ENCODE data around the gene KCNJ6. TPM values are rescaled to one million over a fixed set of nuclear protein-coding genes. Genes with fewer than 3 reads are reported as not detected.

The KCNJ6 gene
- total RNA-seq, 1 donor from 2014 or later = not detected

- Mint-ChIP-seq H3K4me1 (peaks cover 4% of the 10 kb centered on the region), H3K27ac (no peak overlapping the region), H3K4me3 (no peak overlapping the region), H3K9me3 (peaks cover 3% of the 10 kb centered on the region), H3K36me3 (peaks cover 2% of the 10 kb centered on the region), H3K27me3 (ENCODE audit: insufficient read depth, low read depth) (no peaks in the 10 kb centered on the region)
- Histone ChIP-seq H3K9me3 (ENCODE audit: low read depth) (no peaks in the 10 kb centered on the region), H3K27me3 (no peaks in the 10 kb centered on the region), H3K4me3 (no peak overlapping the region), H3K4me2 (no peak overlapping the region), H3F3A (ENCODE audit: low read depth) (no peaks in the 10 kb centered on the region), H3K36me3 (no peaks in the 10 kb centered on the region), H4K20me1 (ENCODE audit: low read depth) (no peaks in the 10 kb centered on the region), H3K79me2 (ENCODE audit: low read depth) (no peaks in the 10 kb centered on the region), H2AFZ (replicated peaks) (no peak overlapping the region), H3K4me1 (no peaks in the 10 kb centered on the region), H3K9ac (no peak overlapping the region), H3K27ac (no peak overlapping the region)
- TF ChIP-seq EZH2 (IDR thresholded peaks at IDR 0.05) (no peak), CTCF (IDR thresholded peaks at IDR 0.05) (no peak), EZH2phosphoT487 (IDR thresholded peaks at IDR 0.05) (no peak)
- DNase-seq (ENCODE audit: low spot score) = no peak
These were observed 78.9 kb downstream of the KCNJ6 start for GRCh38 chr21:37837381-37837780.

- H3K27ac Mint-ChIP-seq = no peak overlapping the region
- Histone ChIP-seq H3K79me2 (ENCODE audit: low read depth) (no peaks in the 10 kb centered on the region), H3K9ac (no peak overlapping the region), H3K4me3 (no peak overlapping the region), H4K20me1 (ENCODE audit: low read depth) (no peaks in the 10 kb centered on the region), H2AFZ (replicated peaks) (no peak overlapping the region), H3K27me3 (no peaks in the 10 kb centered on the region), H3K9me3 (ENCODE audit: low read depth) (no peaks in the 10 kb centered on the region), H3F3A (ENCODE audit: low read depth) (no peaks in the 10 kb centered on the region), H3K27ac (no peak overlapping the region), H3K4me2 (no peak overlapping the region), H3K4me1 (no peaks in the 10 kb centered on the region), H3K36me3 (no peaks in the 10 kb centered on the region)
- H3K36me3 Mint-ChIP-seq = peaks cover 2% of the 10 kb centered on the region
- H3K27me3 Mint-ChIP-seq (ENCODE audit: insufficient read depth, low read depth) = no peaks in the 10 kb centered on the region
- H3K4me1 Mint-ChIP-seq = peaks cover 4% of the 10 kb centered on the region
- H3K4me3 Mint-ChIP-seq = no peak overlapping the region
- TF ChIP-seq EZH2 (IDR thresholded peaks at IDR 0.05) (no peak), EZH2phosphoT487 (IDR thresholded peaks at IDR 0.05) (no peak), CTCF (IDR thresholded peaks at IDR 0.05) (no peak)
- H3K9me3 Mint-ChIP-seq = peaks cover 3% of the 10 kb centered on the region
- DNase-seq (ENCODE audit: low spot score) = no peak
These were observed 80.8 kb downstream of the KCNJ6 start for GRCh38 chr21:37835481-37835880.

GRCh38 chr21:37833301-37833700 lies 83.0 kb downstream of the KCNJ6 start:
- no peak for TF ChIP-seq CTCF (IDR thresholded peaks at IDR 0.05)
- TF ChIP-seq EZH2 (IDR thresholded peaks at IDR 0.05) = no peak
- TF ChIP-seq EZH2phosphoT487 (IDR thresholded peaks at IDR 0.05) = no peak

More at GRCh38 chr21:37833301-37833700, 83.0 kb downstream of the KCNJ6 start:
- Mint-ChIP-seq H3K27ac (no peak overlapping the region), H3K9me3 (peaks cover 3% of the 10 kb centered on the region), H3K4me1 (peaks cover 8% of the 10 kb centered on the region), H3K36me3 (peaks cover 2% of the 10 kb centered on the region), H3K4me3 (no peak overlapping the region), H3K27me3 (ENCODE audit: insufficient read depth, low read depth) (no peaks in the 10 kb centered on the region)
- Histone ChIP-seq H4K20me1 (ENCODE audit: low read depth) (no peaks in the 10 kb centered on the region), H3K4me1 (no peaks in the 10 kb centered on the region), H3K9me3 (ENCODE audit: low read depth) (no peaks in the 10 kb centered on the region), H2AFZ (replicated peaks) (no peak overlapping the region), H3K27me3 (no peaks in the 10 kb centered on the region), H3K9ac (no peak overlapping the region), H3K4me3 (no peak overlapping the region), H3K27ac (no peak overlapping the region), H3K36me3 (no peaks in the 10 kb centered on the region), H3K79me2 (ENCODE audit: low read depth) (no peaks in the 10 kb centered on the region), H3K4me2 (no peak overlapping the region), H3F3A (ENCODE audit: low read depth) (no peaks in the 10 kb centered on the region)
- no peak for DNase-seq (ENCODE audit: low spot score)
